Adrenal gland (tissue), 5 donors: ENCODE measurements around the gene GRIA1.

Experiments
- CTCF ChIP-seq, 6 experiments: fragments of 450-650 bp in 4 of 6; fragments of 200-600 bp in 2 of 6; sonication (generic) in 1 of 6; IDR thresholded peaks; 1 replicate in 5 of 6; 2 replicates in 1 of 6; pipeline versions ENCODE4 v1.5.1 to v1.8.0; 2016 to 2021; ENCODE audit warnings: antibody characterized with exemption in 6 of 6, mild to moderate bottlenecking in 2 of 6, moderate library complexity in 1 of 6
- POLR2A ChIP-seq, 2 donors: fragments of 450-650 bp; IDR thresholded peaks; one replicate each; pipeline ENCODE4 v1.6.1; 2017; ENCODE audit warnings: antibody characterized with exemption in 2 of 2, mild to moderate bottlenecking in 2 of 2, moderate library complexity in 1 of 2
- donor health status: DM: no; HTN: no; CAD: no.

- no peak for TF ChIP-seq CTCF (IDR thresholded peaks at IDR 0.05)
- no peak for TF ChIP-seq POLR2A (IDR thresholded peaks at IDR 0.05)
Observed at GRCh38 chr5:153779836-153780235, 289.4 kb downstream of the GRIA1 start.
